ENCODE measurements around the gene ZNF865. TPM values are rescaled to one million over a fixed set of nuclear protein-coding genes. Genes with fewer than 3 reads are reported as not detected.
A peak's percentile ranks its signal among the peaks of the same experiment; 100 is the strongest.

ZNF865 gene
- total and polyA plus RNA-seq, 10 donors = 4.8 to 23.3 (median 14.3) TPM

DNA sequence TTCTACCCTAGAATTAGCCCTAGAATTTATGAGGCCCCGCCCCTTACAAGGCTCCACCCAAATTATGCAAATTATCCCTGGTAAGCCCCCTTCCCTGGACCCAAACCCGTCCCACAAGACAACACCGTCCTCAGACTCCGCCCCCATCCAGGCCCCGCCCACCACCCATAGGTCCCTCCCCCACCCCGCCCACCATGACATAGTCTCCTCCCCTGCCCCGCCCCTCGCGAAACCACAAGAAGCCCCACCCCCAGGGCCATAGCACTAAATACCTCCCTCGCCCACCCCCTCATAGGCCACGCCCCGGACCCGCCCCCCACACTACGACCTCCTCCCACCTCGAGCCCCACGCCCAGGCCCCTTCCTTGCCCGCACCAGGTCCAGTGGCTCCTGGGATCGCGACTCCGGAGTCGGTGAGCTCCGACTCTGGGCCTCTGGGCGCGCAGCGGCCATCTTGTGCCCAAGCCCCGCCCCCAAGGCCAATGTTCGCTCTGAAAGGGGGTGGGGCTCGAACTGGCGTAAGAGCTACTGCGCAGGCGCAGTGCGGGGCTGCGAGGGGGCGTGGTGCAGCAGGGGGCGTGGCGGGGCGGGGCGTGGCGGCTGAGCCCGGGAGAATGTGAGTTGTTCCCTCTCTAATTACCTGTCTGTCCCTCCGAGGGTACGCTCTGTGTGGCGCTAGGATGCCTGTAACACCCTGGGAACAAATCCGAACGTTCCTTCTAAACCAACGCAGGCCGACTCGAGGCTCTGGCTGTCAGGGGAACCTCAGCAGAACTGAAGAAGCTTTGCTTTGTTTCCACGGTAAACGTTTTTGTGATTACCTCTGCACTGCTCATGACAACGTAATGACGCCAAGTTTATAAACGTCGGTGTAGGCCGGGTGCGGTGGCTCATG is 18.9 kb downstream of the ZNF865 start, which contains the start of gene ZNF784:
ZNF784 (minus strand) TSS at position 458 of the 895 bp plus-strand sequence; CDS start at position 453, 5 bp downstream.
- Histone ChIP-seq H3K27me3 (replicated peaks in 1 of 7) (no peaks in the 10 kb centered on the region), H3K36me3 (peaks cover 0 to 25% (median 8%) of the 10 kb centered on the region in 6 donors), H3K27ac (peak within 1 kb of the TSS; percentile 92 to 98 (median 94)), H3K4me1 (peaks cover 0 to 74% (median 36%) of the 10 kb centered on the region in 6 donors), H3K9me3 (no peaks in the 10 kb centered on the region), H3K4me3 (peak within 1 kb of the TSS; percentile 25 to 77 (median 44))
- 1% methylated on average over 25 to 56 of the region's 56 CpGs for WGBS, 5 donors
- TF ChIP-seq, protein P1, sequence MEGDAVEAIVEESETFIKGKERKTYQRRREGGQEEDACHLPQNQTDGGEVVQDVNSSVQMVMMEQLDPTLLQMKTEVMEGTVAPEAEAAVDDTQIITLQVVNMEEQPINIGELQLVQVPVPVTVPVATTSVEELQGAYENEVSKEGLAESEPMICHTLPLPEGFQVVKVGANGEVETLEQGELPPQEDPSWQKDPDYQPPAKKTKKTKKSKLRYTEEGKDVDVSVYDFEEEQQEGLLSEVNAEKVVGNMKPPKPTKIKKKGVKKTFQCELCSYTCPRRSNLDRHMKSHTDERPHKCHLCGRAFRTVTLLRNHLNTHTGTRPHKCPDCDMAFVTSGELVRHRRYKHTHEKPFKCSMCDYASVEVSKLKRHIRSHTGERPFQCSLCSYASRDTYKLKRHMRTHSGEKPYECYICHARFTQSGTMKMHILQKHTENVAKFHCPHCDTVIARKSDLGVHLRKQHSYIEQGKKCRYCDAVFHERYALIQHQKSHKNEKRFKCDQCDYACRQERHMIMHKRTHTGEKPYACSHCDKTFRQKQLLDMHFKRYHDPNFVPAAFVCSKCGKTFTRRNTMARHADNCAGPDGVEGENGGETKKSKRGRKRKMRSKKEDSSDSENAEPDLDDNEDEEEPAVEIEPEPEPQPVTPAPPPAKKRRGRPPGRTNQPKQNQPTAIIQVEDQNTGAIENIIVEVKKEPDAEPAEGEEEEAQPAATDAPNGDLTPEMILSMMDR (IDR thresholded peaks at IDR 0.05 in 8 of 11, conservative IDR thresholded peaks at IDR 0.05 in 3 of 11) = peak in 1 of 11 experiments; percentile 14
- peak; percentile 86 to 91 (median 88) for TF ChIP-seq POLR2AphosphoS5 (IDR thresholded peaks at IDR 0.05)
- peak in 2 of 3 donors; percentile 15 to 20 for TF ChIP-seq POLR2A (IDR thresholded peaks at IDR 0.05)
- intact Hi-C loops (cut with DNase I; ENCODE audit: low total_unique reads) = no loop called here
- peak; percentile 96 for DNase-seq

DNA sequence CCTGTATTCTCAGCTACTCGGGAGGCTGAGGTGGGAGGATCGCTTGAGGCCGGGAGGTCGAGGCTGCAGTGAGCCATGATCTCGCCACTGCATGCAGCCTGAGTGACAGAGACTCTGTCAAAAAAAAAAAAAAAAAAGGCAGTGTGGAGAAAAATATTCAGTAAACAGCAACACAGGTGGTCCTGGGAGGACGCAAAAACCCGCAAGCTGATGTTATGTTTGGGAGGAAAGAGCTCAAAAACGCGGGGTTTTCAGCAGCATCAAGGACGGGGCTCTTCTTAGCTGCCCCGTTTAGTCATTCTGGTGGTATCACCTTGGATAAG is 19.5 kb downstream of the ZNF865 start:
- 42 to 52% (median 45%) methylated on average over 11 of the region's 11 CpGs for WGBS, 5 donors
- intact Hi-C loops (cut with DNase I; ENCODE audit: low total_unique reads) = no loop called here
- H3K27me3 ChIP-seq (replicated peaks in 1 of 7) = no peaks in the 10 kb centered on the region
- peak overlapping the region; percentile 25 to 77 (median 44) for H3K4me3 ChIP-seq
- H3K4me1 ChIP-seq = peaks cover 0 to 68% (median 36%) of the 10 kb centered on the region in 6 donors
- H3K36me3 ChIP-seq = peaks cover 0 to 25% (median 8%) of the 10 kb centered on the region in 6 donors
- H3K9me3 ChIP-seq = no peaks in the 10 kb centered on the region
- TF ChIP-seq POLR2AphosphoS5 (IDR thresholded peaks at IDR 0.05) (no peak), POLR2A (IDR thresholded peaks at IDR 0.05) (no peak)
- TF ChIP-seq, protein P1 (IDR thresholded peaks at IDR 0.05 in 8 of 11, conservative IDR thresholded peaks at IDR 0.05 in 3 of 11) = no peak
- no peak for DNase-seq
- H3K27ac ChIP-seq = peak overlapping the region; percentile 92 to 98 (median 94)

DNA sequence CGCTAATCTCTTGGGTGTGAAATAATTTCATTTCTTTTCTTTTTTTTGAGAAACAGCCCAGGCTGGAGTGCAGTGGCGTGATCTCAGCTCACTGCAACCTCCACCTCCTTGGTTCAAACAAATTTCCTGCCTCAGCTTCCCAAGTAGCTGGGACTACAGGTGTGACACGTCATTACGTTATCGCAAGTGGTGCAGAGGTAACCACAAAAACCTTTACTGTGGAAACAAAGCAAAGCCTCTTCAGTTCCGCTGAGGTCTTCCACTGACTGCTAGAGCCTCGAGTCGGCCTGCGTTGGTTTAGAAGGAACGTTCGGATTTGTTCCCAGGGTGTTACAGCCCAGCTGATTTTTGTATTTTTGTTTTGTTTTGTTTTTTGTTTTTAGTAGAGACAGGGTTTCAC is 20.9 kb downstream of the ZNF865 start:
- peak overlapping the region in 4 of 8 donors; percentile 17 to 48 (median 32) for H3K27ac ChIP-seq
- WGBS, 5 donors = 73 to 87% (median 76%) methylated on average over 11 of the region's 11 CpGs
- TF ChIP-seq POLR2A (IDR thresholded peaks at IDR 0.05) (no peak), POLR2AphosphoS5 (IDR thresholded peaks at IDR 0.05) (peak in 1 of 3 donors; percentile 56)
- no peak overlapping the region for H3K4me3 ChIP-seq
- H3K36me3 ChIP-seq = peaks cover 0 to 13% (median 8%) of the 10 kb centered on the region in 6 donors
- H3K4me1 ChIP-seq = peaks cover 0 to 57% (median 26%) of the 10 kb centered on the region in 6 donors
- H3K27me3 ChIP-seq (replicated peaks in 1 of 7) = no peaks in the 10 kb centered on the region
- intact Hi-C loops (cut with DNase I; ENCODE audit: low total_unique reads) = no loop called here
- H3K9me3 ChIP-seq = no peaks in the 10 kb centered on the region
- no peak for DNase-seq

DNA sequence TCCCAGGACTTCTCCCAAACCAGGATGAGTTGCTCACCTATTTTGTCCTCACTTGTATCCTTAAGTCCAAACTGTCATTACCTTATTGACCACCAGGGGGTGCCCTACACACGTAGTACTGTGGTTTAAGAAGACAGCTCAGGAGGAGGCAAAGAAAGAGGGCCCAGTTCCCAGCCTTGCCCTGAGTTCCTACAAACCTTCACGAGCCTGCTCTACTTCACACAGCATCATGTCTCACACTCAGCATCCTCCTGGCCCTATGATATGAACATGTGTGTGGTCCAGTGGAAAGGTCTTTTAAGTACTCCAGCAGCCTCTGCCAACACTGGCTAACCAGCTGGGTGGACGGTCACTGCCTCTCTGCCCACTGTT is 27.0 kb downstream of the ZNF865 start:
- Histone ChIP-seq H3K4me3 (no peak overlapping the region), H3K4me1 (peaks cover 21 to 52% (median 43%) of the 10 kb centered on the region in 6 donors), H3K27me3 (replicated peaks in 1 of 7) (no peaks in the 10 kb centered on the region), H3K27ac (peak overlapping the region in 4 of 8 donors; percentile 21 to 56 (median 33)), H3K36me3 (no peaks in the 10 kb centered on the region), H3K9me3 (no peaks in the 10 kb centered on the region)
- WGBS, 5 donors = 27 to 32% (median 32%) methylated on average over 3 of the region's 3 CpGs
- intact Hi-C loops (cut with DNase I; ENCODE audit: low total_unique reads) = loop anchor here (2.0 kb wide), 1 partner anchor 116 kb away; no protein-coding TSS in a partner anchor
- no peak for DNase-seq
- TF ChIP-seq, protein P1 (IDR thresholded peaks at IDR 0.05 in 8 of 11, conservative IDR thresholded peaks at IDR 0.05 in 3 of 11) = peak; percentile 71 to 95 (median 87)
- no peak for TF ChIP-seq POLR2A (IDR thresholded peaks at IDR 0.05)
